GM21447 (cell line): ENCODE data around the gene IFFO2.
A peak's percentile ranks its signal among the peaks of the same experiment; 100 is the strongest.

Source experiments
- ATAC-seq: cut with Tn5 transposase; IDR thresholded peaks from one replicate; pipeline ENCODE4 v1.9.1; 2021; ENCODE audit not compliant: unreplicated experiment

Gene IFFO2

DNA sequence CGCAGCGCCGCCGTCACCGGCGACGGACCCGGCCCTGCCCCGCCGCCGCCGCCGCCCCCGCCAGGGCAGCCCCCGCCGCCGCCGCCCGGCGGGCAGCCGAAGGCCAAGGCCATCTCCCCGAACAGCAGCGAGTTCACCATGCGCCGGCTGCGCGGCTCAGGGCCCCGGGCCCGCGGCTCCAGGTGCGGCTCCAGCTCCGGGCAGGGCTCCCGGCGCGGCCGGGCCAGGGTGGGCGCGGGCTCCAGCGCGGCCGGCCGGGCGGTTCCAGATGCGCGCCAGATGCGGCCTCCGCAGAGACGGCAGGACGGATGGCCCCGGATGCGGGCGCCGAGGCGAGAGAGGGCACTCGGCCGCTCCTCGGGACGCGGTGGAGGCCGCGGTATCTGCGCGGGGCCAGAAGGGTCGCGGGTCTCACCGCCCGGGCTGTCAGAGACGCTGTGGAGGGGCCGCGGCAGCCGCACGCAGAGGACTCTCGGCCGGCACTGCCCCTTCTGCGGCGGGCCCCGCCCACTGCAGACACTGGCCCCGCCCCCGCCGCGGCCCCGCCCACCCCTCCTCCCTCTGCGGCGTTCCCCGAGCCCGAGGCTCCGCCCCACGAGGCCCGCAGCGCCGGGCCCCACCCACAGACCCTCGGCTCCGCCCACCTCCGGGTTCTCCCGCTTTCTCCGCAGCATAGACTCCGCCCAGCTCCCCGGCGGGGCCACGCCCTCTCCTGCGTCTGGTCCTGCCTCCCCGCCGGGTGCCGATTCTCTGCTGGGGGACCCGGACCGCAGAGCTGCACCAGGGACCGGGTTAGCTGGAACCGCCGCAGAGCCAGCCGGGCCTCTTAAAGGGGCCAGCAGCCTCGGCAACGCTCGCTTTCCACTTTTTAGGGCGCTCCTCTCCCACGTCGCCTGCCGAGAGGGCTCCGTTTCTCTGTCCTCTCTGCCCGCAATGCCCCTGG is at the start of gene IFFO2:
Gene IFFO2, minus strand, starts transcription at position 484 of the 943 bp plus-strand sequence. Its CDS starts 344 bp downstream, at position 140.
- peak; percentile 61 for ATAC-seq

DNA sequence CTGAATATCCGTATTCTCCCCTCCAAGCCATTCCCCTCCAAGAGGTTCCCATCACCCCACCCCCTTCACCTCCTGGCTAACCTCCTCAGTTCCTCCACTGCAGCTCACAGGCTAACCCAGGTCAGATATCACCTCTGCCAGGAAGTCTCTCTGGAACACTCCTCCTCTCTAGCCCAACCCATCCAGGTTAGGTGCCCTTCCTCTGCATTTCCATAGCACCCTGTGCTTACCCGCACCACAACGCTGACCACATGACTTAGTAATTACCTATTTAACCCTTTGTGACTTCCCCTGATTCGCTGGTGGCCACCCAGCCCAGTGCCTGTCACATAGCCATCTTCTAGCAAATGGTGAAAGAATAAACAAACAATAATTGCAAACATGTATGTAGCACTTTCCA is 49.5 kb upstream of the IFFO2 start:
- ATAC-seq: no peak

DNA sequence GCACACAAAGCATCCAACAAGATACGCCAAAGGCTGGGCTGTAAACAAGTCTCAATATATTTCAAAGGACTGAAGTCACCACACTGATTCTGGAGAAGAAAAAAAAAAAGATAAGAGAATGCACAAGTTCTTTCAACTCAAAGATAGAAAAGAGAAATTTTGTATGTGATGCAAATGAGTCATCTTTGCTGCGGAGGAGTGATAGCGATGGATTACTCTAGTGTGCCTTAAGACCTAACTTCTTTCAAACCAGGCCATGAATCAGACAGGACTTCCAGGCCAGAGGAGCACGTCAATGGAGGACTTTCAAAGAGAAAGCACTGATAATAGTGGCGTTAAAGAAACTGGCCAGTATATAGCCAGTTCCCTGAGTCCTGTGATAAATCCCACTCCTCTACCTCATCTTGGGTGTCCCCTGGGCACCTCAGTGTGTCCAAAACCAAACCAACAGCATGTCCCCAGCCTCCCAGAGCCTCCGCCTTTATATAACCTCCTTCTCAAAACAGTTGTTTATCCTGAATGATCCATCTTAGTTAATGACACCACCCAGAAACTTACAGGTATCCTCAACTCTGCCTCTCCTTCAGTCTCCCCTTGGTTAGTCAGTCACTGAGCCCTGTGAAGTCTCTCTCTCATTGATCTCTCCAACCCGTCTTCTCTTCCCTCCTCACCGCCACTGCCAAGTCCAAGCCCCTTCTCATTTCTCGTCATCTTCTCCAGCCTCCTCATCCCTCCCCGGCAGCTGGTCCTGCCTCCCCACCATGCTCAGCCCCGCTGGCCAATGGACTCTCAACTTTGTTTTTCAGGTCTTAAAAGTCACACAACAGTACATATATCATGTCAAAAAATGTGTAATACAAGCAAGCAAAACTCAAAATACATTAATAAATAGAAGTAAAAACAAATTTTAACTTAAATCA is 47.2 kb upstream of the IFFO2 start:
- no peak for ATAC-seq

DNA sequence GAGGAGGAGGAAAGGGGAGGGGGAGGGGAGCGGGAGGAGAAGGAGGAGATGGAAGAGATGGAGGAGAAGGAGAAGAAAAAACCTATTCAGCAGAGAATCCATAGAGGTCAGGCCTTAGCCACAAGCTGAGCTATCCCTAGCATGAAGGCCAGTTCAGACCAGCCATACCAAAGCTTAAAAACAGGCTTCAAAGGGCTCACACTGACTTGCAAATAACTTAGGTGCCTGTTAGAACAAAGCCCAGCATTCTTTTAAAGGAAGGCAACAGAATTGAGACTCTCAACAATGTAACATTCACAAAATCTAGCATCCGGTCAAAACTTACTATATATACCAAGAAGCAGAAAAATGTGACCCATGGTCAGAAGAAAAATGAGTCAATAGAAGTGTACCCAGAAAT is 43.6 kb upstream of the IFFO2 start:
- no peak for ATAC-seq

DNA sequence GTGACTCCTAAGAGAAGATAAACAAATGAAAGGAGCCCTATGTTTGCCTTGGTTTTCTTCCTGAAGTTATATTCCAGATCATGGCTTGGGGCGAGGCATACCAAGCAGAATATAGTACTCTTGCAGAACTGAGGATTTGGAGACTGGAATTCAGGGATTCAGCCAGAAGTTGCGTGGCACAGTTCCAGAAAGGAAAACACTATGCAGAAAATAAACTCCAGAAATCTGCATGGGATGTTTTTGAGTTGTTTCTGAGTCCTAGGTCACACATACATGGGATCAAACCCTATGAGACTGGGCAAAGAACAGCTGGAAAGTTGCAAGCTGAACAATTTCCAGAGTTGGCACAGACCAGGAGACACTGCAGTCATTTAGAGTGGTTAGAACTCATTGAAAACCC is 42.9 kb upstream of the IFFO2 start:
- no peak for ATAC-seq

DNA sequence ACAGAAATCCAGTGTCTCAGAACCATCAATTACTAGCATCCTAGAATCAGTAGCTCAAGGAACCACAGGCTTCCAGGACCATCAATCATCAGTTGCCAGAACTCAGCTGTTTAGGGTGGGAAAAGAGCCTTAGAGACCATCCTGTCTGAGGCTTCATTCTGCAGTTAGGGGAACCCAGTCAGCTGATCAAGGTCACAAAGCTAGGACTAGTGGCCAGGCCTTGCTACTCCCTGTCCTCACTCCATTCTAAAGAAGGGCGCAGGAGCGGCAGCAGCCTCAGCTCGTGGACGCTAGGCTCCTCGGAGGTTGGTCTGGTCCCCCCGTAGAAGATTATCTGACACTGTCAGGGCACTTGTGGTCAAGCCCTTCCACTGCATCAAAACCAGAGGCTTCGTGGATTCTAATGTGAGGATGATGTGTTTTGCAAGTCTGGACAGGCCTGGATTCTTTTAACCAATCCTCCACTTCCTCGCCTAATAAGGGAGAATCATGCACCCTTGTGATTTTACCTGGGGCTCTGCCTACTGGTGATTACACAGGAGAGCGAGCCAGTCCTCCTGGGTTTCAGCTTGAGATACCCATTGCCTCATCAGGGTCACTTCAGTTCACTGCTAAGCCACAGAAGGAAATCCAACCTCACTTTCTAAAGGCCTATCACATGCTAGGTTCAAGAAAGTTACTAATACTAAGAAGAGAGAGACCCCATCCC is 41.7 kb upstream of the IFFO2 start:
- no peak for ATAC-seq

DNA sequence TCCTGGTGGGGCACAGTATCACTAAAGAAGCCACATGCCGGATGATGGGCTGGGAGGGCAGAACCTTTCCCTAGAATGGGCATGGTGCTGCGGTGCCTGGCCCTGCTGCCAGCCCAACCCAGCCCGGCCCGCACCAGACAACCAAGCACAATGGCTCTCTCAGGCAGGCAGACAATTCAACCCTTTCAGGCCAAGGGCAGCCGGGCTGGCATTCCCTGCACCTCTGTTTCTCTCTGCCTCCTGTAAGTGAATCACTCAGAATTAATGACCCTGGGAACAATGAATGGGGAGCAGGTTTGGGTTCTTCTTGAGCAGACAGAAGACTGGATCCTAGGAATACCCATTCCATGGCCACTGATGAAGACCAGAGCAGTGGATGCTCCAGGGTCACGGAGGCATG is 41.0 kb upstream of the IFFO2 start:
- no peak for ATAC-seq

DNA sequence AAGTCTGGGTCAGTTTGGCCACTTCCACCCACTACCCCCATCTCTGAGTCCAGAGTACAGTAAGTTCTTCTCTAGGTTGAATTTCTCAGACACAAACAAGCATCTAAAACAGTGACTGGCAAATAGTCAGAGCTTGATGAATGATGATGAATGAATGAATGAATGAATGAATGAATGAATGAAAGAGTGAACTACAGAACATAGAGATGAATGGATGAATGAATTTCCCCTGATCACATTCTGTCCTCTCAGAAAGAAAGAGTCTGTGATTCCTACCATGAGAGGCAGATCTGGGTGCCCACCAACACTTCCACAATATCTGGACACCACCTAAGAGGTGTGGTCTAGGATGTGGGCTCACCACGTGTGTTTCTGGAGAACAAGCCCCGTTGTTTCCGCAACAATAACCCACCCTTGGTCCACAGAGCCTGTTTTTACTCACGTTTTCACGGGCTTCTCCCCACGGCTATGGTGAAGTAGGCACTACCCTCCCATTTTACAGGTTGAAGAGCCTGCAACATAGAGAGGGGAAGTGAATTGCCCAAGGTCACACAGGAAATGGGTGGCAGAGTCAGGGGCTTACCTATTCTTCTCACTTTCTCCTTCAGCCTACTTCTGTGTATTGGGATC is 40.2 kb upstream of the IFFO2 start:
- no peak for ATAC-seq

DNA sequence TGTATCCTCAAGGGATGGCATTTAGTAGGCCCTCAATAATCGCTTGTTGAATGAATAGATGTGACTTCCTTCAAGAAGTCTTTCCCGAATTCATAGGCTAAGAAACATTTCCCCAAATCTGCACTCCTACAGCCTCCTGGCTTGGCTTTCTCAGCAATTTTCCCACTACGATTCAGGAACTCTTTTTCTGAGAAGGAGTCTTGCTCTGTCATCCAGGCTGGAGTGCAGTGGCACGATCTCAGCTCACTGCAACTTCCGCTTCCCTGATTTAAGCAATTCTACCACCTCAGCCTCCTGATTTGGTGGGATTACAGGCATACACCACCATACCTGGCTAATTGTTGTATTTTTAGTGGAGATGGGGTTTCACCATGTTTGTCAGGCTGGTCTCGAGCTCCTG is 37.9 kb upstream of the IFFO2 start:
- no peak for ATAC-seq

DNA sequence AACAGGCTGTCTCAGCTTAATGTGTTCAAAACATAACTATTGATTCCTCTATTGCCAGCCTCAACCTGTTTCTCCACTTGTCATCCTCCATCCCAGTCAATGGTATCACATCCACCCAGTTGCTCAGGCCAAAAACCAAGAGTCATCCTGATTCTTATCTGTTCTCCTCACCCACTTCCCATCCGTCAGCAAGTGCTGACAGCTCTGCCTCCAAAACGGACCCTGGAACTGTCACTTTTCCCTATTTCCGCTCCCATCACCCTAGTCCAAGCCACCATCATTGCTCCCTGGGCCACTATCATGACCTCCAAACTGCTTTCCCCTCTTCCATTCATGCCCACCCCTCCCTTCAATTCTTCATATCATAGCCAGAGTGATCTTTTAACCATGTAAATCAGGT is 36.2 kb upstream of the IFFO2 start:
- no peak for ATAC-seq

DNA sequence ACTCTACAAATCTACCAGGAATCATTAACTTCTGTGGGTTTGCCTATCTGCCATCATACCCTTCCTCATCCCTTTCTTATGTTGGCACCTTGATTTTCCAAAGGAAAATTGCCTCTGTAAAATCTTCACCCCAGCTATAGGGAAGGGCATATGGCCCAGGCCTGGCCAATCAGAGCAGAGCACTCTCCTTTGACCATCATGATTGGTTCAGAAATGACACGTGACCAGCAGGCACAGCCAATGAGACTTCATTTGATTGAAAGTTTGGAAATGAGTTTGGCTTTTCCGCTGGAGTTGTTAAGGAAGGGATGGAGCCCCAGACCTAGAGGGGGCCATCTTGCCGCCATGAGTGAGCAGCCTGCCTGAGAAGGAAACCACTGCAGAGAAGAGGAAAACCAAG is 35.1 kb upstream of the IFFO2 start:
- no peak for ATAC-seq

DNA sequence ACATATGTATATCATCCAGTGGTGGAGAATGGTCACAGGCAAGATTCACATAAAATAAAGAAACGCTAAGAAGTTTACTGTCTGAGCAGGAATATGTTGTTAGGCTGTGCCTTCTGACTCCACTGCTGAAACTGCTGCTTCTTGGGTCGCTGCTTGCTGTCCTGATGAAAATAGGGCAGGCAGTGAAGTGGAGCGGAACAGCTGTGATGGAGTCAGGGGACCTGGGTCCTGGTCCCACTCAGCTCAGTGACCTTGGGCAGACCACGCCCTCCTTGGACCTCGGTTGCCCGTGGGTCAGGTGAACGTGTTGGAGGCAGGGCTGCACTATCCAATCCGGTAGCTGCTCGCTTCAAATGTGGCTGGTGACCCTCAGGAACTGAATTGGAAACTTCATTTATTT is 33.4 kb upstream of the IFFO2 start:
- no peak for ATAC-seq

DNA sequence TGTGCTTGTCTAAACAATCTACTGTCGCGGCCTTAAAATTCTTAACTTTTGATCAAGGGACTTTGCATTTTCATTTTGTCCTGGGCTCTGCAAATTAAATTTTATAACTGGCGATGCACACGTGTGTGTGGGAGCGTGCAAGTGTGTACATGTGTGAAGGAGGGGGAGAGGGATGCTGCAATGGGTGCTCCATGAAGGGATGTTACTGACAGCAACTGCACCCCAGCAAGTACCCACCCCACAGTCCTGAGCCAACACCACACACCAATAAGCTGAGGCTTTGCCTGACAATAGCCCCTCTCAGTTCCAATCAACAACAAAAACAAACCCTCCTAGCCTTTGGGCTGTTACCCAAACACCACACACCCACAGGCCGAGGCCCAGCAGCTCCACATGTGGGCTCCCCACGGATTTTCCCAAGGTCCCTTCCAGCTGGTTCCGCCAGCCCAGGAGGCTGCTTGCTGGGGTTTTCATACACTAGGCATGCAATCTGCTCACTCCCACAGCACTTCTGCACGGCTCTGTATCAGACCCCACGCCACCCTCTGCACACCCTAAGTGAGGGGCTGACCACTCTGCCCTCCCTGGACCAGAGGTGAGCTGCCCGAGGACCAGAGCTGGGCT is 32.8 kb upstream of the IFFO2 start:
- no peak for ATAC-seq

DNA sequence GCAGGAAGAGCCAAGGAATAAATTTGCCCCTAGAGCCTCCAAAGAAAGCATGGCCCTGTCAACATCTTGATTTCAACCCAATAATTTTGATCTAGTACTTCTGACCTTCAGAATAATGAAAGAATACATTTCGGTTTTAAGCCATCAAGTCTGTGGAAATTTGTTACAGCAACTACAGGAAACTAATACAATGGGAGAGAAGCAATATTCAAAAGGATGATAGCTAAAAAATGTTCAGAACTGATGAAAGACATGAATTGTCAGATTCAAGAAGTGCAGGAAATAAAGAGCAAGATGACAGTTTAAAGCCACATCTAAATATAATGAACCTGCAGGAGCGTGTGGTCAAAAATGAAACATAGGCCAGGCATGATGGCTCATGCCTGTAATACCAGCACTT is 24.8 kb upstream of the IFFO2 start:
- no peak for ATAC-seq

DNA sequence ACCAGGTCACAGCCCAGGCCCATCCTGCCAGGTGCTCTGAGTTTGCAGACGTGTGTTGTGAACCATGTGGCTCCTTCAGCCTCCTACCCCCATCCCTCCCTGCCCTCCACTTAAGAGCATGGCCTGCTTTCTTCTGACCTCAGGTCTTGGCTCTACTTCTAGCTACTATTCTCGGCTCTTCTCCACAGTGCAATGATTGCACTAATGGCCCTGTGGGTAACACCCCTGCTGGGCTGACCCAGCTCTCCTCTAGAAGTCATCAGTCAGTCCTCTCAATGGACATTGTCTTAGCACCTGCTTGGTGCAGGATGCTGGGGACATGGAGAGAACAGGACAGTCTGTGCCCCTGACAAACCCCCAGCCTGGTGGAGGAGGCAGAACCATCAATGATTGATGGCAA is 22.2 kb upstream of the IFFO2 start:
- ATAC-seq: no peak

DNA sequence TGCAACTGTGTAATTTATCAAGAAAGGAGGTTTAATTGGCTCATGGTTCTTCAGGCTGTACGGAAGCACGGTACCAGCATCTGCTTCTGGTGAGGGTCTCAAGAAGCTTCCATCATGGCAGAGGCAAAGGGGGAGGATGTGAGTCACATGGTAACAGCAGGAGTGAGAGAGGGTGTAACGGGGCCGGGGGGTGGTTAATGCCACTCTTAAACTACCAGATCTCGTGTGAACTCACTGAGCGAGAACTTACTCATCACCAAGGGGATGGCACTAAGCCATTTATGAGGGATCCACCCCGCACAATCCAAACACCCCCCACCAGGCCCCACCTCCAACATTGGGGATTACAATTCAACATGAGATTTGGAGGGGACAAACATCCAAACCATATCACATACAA is 21.0 kb upstream of the IFFO2 start:
- no peak for ATAC-seq

DNA sequence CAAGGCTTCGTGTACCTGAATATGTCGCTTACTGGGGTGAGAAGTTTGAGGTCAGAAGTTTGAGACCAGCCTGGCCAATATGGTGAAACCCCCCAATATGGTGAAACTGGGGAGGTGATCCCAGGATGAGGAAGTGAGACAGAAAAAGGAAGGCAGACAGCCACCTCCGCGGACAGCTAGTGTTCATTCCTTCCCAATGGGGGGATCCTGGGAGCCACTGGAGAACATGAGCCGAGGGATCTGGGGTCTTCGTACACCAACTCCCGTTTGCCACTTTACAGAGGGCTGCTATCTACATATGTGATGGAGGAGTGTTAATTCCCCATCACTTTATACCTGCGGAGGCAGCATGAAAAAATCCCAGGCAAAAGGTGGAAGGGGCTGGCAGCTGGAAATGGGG is 19.6 kb upstream of the IFFO2 start:
- ATAC-seq: no peak

DNA sequence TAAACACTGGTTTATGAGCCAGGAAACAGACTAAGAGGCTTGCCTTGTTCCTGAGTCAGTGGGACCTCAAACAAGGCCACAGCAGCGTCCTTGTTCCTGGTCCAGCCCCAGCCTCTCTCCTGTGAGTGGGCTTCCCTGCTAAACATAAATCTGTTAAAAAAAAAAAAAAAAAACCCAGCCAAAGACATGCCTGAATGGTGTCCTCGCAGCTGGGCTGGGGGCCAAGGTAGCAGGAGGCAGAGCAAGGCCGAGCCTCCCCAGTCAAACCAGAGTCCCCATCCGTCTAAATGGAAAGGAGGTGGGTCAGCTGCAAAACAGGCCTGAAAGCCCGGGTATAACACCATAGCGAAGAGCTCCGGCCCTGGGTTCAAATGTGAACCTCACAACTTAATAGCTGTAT is 18.1 kb upstream of the IFFO2 start:
- no peak for ATAC-seq

DNA sequence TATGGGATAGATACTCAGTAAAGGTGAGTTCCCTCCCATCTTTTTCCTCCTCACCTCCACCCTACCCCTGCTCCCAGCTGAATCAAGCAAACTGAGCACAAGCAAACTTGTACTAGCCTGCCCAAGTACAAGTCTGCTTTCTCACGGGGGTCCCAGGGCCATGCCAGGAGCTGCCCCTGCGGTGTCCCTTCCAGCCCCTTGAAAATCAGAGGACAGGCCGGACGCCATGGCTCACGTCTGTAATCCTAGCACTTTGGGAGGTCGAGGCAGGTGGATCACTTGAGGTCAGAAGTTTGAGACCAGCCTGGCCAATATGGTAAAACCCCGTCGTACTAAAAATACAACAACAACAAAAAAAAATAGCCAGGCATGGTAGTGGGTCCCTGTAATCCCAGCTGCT is 17.5 kb upstream of the IFFO2 start:
- no peak for ATAC-seq

DNA sequence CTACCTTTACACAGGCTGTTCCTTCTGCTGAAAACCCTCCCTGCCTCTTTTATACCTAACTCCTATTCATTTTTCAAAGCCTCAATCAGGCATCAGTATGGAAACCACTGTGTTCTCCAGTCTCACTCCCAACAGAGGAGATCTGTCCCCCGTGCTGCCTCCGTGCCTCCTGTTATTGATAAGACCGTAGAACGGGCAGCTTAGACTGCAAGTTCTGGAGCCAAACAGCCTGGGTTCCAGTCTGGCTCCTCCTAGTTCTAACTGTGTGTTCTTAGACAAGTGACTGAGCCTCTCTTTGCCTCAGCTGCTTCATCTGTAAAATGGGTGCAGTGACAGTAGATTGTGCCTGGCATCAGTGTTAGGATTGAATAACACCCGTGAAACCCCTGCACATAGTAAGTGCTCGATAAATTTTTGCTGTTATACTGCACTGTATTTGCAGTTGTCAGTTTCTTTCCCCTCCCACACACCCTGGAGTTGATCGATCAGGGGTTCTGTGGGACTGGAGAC is 17.0 kb upstream of the IFFO2 start:
- ATAC-seq: no peak
